Breast epithelium (tissue), 4 donors: ENCODE results near the gene COMT. TPM values are rescaled to one million over a fixed set of nuclear protein-coding genes. Genes with fewer than 3 reads are reported as not detected.

Experiments
- DNase-seq, 2 donors: peaks; one replicate each; pipeline ENCODE4 v3.0.0-alpha.2; 2019; ENCODE audit warnings: low spot score in 2 of 2
- H3K27ac ChIP-seq, 2 donors: fragments of 200-600 bp; sonication (generic) in 1 of 2; one replicate each; pipeline ENCODE4 v1.5.1; 2016 to 2019; ENCODE audit warnings: mild to moderate bottlenecking in 1 of 2
- H3K27me3 ChIP-seq, 2 donors: fragments of 200-600 bp; sonication (generic) in 1 of 2; one replicate each; pipeline versions ENCODE4 v1.5.1 to v1.6.0; 2017 to 2019; ENCODE audit warnings: control low read depth in 1 of 2, mild to moderate bottlenecking in 1 of 2
- H3K36me3 ChIP-seq: fragments of 200-600 bp; one replicate; pipeline ENCODE4 v1.5.1; 2019
- H3K4me1 ChIP-seq, 2 donors: fragments of 200-600 bp; sonication (generic); one replicate each; pipeline ENCODE4 v1.5.1; 2016 to 2019; ENCODE audit warnings: control low read depth in 1 of 2
- H3K4me3 ChIP-seq, 3 donors: fragments of 200-600 bp; sonication (generic); 1 replicate in 2 of 3; 2 replicates in 1 of 3; pipeline ENCODE4 v1.5.1; 2016 to 2019; ENCODE audit warnings: mild to moderate bottlenecking in 3 of 3, moderate library complexity in 2 of 3
- H3K9me3 ChIP-seq, 2 donors: fragments of 200-600 bp; sonication (generic) in 1 of 2; one replicate each; pipeline ENCODE4 v1.5.1; 2016 to 2019; ENCODE audit warnings: control low read depth in 1 of 2
- POLR2A ChIP-seq: fragments of 450-650 bp; IDR thresholded peaks from one replicate; pipeline ENCODE4 v1.6.1; 2016; ENCODE audit warnings: antibody characterized with exemption, mild to moderate bottlenecking, moderate library complexity
- POLR2AphosphoS5 ChIP-seq, 3 donors: sonication (generic); formaldehyde crosslinking; IDR thresholded peaks; one replicate each; pipeline ENCODE4 v1.6.1; 2017; ENCODE audit warnings: antibody characterized with exemption in 3 of 3
- intact Hi-C: fragments of 100-400 bp; cut with DNase I; formaldehyde crosslinking; loops from one replicate; pipeline ENCODE4 v1.15.1; 2023; ENCODE audit warnings: low total_unique reads
- total RNA-seq, 3 donors: library from RNA; depleted of rRNA; stranded (reverse); fragments of >200 nt; gene quantifications; one replicate each; pipeline ENCODE4 v1.1.0, GENCODE V29; 2016
- TF ChIP-seq, protein P1 (sequence below), 3 donors: fragments of 450-650 bp; IDR thresholded peaks; one replicate each; pipeline ENCODE4 v1.5.1; 2016 to 2017; ENCODE audit warnings: antibody characterized with exemption in 3 of 3, mild to moderate bottlenecking in 3 of 3, moderate library complexity in 3 of 3

COMT gene
- total RNA-seq, 3 donors from 2014 or later, result 136 to 198 (median 196) TPM

DNA sequence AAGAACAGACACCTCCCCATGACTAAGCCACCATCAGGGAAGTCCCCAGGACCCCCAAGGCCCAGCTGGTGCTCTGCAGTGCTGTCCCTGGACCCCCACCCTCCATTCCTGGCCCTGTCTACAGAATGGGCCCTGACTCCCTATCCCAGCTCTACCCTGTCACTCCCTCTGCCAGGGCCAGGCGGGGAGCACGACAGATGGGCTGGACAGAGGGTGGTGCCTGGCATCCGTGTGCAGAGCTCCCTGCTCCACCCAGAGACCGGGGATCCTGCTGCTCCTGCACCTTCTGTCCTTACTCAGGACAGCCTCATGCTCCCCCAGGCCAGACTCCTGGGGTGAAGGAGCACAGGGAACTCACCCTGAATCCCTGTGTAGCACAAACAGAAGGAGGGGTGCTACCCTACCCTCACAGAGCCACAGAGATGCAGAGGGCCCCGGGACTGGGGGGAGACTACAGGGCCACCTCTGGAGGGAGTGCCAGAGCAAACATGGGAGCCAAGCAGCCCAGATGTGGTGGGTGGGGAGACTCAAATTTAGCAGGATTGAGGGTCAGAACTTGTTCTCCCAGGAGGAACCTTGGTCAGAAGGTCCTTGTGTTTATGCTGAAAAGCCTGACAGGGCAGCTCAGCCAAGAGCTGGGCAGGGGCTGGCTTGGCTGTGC, 73.1 kb downstream of the COMT start:
- H3K4me3 ChIP-seq, result no peak overlapping the region
- DNase-seq, result no peak
- TF ChIP-seq POLR2A (no peak), POLR2AphosphoS5 (IDR thresholded peaks at IDR 0.05) (no peak)
- TF ChIP-seq, protein P1, sequence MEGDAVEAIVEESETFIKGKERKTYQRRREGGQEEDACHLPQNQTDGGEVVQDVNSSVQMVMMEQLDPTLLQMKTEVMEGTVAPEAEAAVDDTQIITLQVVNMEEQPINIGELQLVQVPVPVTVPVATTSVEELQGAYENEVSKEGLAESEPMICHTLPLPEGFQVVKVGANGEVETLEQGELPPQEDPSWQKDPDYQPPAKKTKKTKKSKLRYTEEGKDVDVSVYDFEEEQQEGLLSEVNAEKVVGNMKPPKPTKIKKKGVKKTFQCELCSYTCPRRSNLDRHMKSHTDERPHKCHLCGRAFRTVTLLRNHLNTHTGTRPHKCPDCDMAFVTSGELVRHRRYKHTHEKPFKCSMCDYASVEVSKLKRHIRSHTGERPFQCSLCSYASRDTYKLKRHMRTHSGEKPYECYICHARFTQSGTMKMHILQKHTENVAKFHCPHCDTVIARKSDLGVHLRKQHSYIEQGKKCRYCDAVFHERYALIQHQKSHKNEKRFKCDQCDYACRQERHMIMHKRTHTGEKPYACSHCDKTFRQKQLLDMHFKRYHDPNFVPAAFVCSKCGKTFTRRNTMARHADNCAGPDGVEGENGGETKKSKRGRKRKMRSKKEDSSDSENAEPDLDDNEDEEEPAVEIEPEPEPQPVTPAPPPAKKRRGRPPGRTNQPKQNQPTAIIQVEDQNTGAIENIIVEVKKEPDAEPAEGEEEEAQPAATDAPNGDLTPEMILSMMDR (IDR thresholded peaks at IDR 0.05), result no peak
- H3K36me3 ChIP-seq, result no peaks in the 10 kb centered on the region
- intact Hi-C loops, result loop anchor here (5.0 kb wide), 1 partner anchor 42 kb away; no protein-coding TSS in a partner anchor
- peaks cover 0 to 10% of the 10 kb centered on the region in 2 donors for H3K4me1 ChIP-seq
- no peaks in the 10 kb centered on the region for H3K27me3 ChIP-seq
- no peak overlapping the region for H3K27ac ChIP-seq
- no peaks in the 10 kb centered on the region for H3K9me3 ChIP-seq

DNA sequence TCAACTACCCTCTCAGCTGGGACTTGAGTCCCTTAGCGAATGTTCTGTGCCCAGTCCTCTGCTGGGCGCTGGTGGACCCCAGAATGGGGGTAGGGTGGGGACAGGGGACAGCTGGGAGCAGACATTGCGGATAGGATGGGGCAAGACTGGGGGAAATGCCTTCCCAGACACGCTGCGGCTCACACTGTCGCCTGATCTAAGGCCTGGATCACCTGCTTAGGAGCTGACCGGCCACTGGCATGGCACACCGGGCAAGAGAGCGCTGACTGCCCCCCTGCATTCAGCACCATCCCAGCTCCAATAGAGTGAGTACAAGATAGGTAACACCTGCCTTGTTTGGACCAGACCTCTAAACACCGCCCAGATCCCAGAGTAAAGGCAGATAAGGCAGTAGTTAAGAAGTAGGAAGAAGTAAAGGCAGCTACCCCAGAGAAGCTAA, 73.6 kb downstream of the COMT start:
- no peaks in the 10 kb centered on the region for H3K36me3 ChIP-seq
- no peaks in the 10 kb centered on the region for H3K27me3 ChIP-seq
- no peaks in the 10 kb centered on the region for H3K9me3 ChIP-seq
- H3K4me1 ChIP-seq, result peaks cover 0 to 10% of the 10 kb centered on the region in 2 donors
- no peak overlapping the region for H3K27ac ChIP-seq
- no peak overlapping the region for H3K4me3 ChIP-seq
- TF ChIP-seq POLR2A (no peak), POLR2AphosphoS5 (IDR thresholded peaks at IDR 0.05) (no peak)
- TF ChIP-seq, protein P1 (IDR thresholded peaks at IDR 0.05), result no peak
- no peak for DNase-seq
- intact Hi-C loops, result no loop called here

DNA sequence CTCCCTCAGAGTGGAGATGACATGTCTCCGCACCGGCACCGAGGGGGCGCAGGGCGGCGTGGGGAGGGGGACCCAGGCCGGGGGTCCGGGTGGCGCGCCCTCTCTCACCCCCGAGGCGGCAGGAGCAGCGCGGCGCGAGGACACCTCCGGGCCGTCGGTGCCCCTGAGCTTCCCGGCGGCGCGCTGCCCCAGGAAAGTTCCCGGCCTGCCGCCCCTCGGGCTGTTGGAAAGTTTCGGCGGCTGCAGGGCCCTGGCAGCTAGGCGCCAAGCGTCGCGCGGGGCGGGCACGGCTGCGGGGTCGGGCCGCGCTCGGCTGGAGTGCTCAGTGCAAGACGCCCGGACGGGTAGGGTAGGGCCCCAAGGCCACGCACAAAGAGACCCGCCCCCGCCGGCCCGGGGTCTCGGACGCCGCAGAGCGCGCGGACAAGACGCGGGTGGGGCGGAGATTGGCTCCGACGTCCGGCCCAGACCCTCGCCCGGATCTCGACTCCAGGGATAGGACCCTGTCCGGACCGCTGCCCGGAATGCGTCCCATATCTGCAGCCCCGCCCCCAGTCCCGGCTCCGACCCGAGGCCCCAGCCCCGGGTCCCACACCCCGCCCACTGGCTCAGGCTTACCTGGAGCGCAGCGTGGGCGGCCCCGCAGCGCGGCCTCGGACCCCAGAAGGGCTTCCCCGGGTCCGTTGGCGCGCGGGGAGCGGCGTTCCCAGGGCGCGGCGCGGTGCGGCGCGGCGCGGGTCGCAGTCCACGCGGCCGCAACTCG, 74.6 kb downstream of the COMT start:
- no peaks in the 10 kb centered on the region for H3K36me3 ChIP-seq
- intact Hi-C loops, result no loop called here
- TF ChIP-seq, protein P1 (IDR thresholded peaks at IDR 0.05), result no peak
- no peak for TF ChIP-seq POLR2AphosphoS5 (IDR thresholded peaks at IDR 0.05)
- peak overlapping the region; percentile 59 to 90 (median 78) for H3K4me3 ChIP-seq
- no peaks in the 10 kb centered on the region for H3K27me3 ChIP-seq
- no peak for DNase-seq
- no peaks in the 10 kb centered on the region for H3K9me3 ChIP-seq
- H3K27ac ChIP-seq, result peak overlapping the region in 1 of 2 donors; percentile 21
- H3K4me1 ChIP-seq, result peaks cover 0 to 10% of the 10 kb centered on the region in 2 donors

DNA sequence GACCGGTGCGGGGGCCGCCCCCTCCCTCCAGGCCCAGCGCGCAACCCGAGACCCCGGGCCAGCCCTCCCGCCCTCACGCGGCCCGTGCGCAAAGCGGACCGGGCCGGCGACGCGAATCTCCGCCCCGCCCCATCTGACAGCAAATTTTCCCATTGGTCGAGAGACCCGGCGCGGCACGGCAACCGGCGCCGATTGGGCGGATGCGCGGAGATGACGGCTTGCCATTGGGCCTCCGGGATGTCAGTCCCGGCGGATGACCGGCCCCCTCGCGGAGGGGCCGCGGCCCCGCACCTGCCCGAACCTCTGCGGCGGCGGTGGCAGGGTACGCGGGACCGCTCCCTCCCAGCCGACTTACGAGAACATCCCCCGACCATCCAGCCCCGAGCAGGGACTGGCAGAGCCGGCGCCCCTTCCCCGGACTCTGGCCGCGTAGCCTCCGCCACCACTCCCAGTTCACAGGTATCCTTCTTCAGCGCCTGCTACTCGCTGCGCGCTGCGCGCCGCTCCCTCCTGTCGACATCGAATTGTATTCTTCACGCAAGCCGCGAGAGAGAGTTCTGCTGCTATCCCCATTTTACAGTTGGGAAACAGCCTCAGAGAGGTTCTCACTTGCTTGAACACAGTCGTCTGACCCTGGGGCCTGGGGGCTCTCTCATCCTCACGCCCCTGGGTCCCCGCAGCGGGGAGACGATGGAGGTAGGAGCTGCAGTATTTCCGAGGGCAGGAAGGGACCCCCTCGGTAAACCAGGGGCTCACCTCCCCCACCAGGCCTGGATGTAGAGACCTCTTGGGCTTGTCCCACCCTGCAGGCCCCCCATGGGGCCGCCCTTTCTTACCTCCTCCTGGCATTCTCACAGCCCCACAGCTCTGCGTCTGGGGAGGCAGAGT, 75.4 kb downstream of the COMT start, which contains the start of gene ARVCF:
TSS of gene ARVCF (minus strand) at position 90 of the 888 bp plus-strand sequence. CDS start 26,029 bp downstream, outside the sequence.
- Histone ChIP-seq H3K27ac (peak within 1 kb of the TSS in 1 of 2 donors; percentile 26), H3K4me1 (peaks cover 6 to 10% of the 10 kb centered on the region in 2 donors), H3K36me3 (no peaks in the 10 kb centered on the region), H3K4me3 (peak within 1 kb of the TSS; percentile 59 to 90 (median 78)), H3K9me3 (no peaks in the 10 kb centered on the region), H3K27me3 (no peaks in the 10 kb centered on the region)
- intact Hi-C loops, result no loop called here
- peak; percentile 83 to 92 for DNase-seq
- TF ChIP-seq, protein P1 (IDR thresholded peaks at IDR 0.05), result peak in 2 of 3 donors; percentile 34 to 37
- no peak for TF ChIP-seq POLR2AphosphoS5 (IDR thresholded peaks at IDR 0.05)
